Esophagus squamous epithelium (tissue), 4 donors: ENCODE results near the gene VARS2.
"Not testable (repeated sequence)": the region's sequence is repeated elsewhere in the genome, so short reads cannot be mapped to it uniquely, and the experiment has no call there.

Source experiments
- POLR2A ChIP-seq, 4 donors: fragments of 450-650 bp; IDR thresholded peaks; one replicate each; pipeline ENCODE4 v1.6.1; 2017; ENCODE audit warnings: antibody characterized with exemption in 4 of 4, mild to moderate bottlenecking in 4 of 4, moderate library complexity in 3 of 4
- TF ChIP-seq, protein P1 (sequence below), 6 experiments: fragments of 450-650 bp in 4 of 6; fragments of 200-600 bp in 2 of 6; sonication (generic) in 2 of 6; IDR thresholded peaks; one replicate each; pipeline ENCODE4 v1.5.1; 2016 to 2019; ENCODE audit warnings: antibody characterized with exemption in 6 of 6, mild to moderate bottlenecking in 4 of 6, moderate library complexity in 4 of 6

DNA sequence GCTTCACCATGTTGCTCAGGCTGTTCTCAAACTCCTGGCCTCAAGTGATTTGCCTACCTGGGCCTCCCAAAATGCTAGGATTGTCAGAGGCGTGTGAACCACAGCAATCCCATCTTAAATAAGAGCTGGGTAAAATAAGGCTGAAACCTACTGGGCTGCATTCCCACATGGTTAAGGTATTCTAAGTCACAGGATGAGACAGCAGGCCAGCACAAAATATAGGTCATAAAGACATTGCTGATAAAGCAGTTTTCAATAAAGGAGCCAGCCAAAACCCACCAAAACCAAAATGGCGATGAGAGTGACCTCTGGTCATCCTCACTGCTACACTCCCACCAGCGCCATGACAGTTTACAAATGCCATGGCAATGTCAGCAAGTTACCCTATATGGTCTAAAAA, 40.2 kb upstream of the VARS2 start:
- TF ChIP-seq, protein P1, sequence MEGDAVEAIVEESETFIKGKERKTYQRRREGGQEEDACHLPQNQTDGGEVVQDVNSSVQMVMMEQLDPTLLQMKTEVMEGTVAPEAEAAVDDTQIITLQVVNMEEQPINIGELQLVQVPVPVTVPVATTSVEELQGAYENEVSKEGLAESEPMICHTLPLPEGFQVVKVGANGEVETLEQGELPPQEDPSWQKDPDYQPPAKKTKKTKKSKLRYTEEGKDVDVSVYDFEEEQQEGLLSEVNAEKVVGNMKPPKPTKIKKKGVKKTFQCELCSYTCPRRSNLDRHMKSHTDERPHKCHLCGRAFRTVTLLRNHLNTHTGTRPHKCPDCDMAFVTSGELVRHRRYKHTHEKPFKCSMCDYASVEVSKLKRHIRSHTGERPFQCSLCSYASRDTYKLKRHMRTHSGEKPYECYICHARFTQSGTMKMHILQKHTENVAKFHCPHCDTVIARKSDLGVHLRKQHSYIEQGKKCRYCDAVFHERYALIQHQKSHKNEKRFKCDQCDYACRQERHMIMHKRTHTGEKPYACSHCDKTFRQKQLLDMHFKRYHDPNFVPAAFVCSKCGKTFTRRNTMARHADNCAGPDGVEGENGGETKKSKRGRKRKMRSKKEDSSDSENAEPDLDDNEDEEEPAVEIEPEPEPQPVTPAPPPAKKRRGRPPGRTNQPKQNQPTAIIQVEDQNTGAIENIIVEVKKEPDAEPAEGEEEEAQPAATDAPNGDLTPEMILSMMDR (IDR thresholded peaks at IDR 0.05) = not testable (repeated sequence)
- not testable (repeated sequence) for TF ChIP-seq POLR2A (IDR thresholded peaks at IDR 0.05)
